Measurements from ENCODE around the gene CA9. TPM values are rescaled to one million over a fixed set of nuclear protein-coding genes. Genes with fewer than 3 reads are reported as not detected.

The CA9 gene
- total RNA-seq, 1 donor from 2014 or later = not detected

- H3K79me2 ChIP-seq (ENCODE audit: insufficient read depth, low read length) = peaks cover 62% of the 10 kb centered on the region
- Mint-ChIP-seq H3K27me3 (ENCODE audit: low read depth, unreplicated experiment) (no peaks in the 10 kb centered on the region), H3K4me3 (ENCODE audit: unreplicated experiment) (peak overlapping the region; percentile 94), H3K9me3 (ENCODE audit: unreplicated experiment) (no peaks in the 10 kb centered on the region), H3K27ac (ENCODE audit: unreplicated experiment) (no peak overlapping the region), H3K36me3 (ENCODE audit: low read depth, unreplicated experiment) (peaks cover 40% of the 10 kb centered on the region), H3K4me1 (ENCODE audit: low read depth, unreplicated experiment) (peaks cover 63% of the 10 kb centered on the region)
- no peak for TF ChIP-seq EZH2 (IDR thresholded peaks at IDR 0.05; ENCODE audit: insufficient read depth, low read length)
- no peak for TF ChIP-seq CTCF (IDR thresholded peaks at IDR 0.05; ENCODE audit: insufficient read depth, low read depth, low read length)
- peaks cover 58% of the 10 kb centered on the region for H3K36me3 ChIP-seq (ENCODE audit: insufficient read depth, low read length)
- H3K4me2 ChIP-seq (ENCODE audit: low read length) = peak overlapping the region; percentile 100
- no peaks in the 10 kb centered on the region for H3K27me3 ChIP-seq (ENCODE audit: insufficient read depth, low read length)
- H3K4me1 ChIP-seq (ENCODE audit: insufficient read depth, low read length) = peaks cover 65% of the 10 kb centered on the region
- H3K27ac ChIP-seq (ENCODE audit: low read depth, low read length) = no peak overlapping the region
- H3K9ac ChIP-seq (ENCODE audit: low read length) = peak overlapping the region; percentile 35
- FAIRE-seq = no peak
- H4K20me1 ChIP-seq (ENCODE audit: insufficient read depth, low read length) = peaks cover 96% of the 10 kb centered on the region
- no peaks in the 10 kb centered on the region for H3K9me3 ChIP-seq (ENCODE audit: insufficient read depth, low read depth, low read length)
- no peak overlapping the region for H2AFZ ChIP-seq (ENCODE audit: low read depth, low read length)
- H3K4me3 ChIP-seq (ENCODE audit: insufficient read depth, low read depth, low read length) = no peak overlapping the region
- no peak for DNase-seq (ENCODE audit: low read depth)
Measured at GRCh38 chr9:35684921-35685320, 11.2 kb downstream of the CA9 start.

- Histone ChIP-seq H3K36me3 (ENCODE audit: insufficient read depth, low read length) (peaks cover 58% of the 10 kb centered on the region), H3K4me3 (ENCODE audit: insufficient read depth, low read depth, low read length) (peak overlapping the region; percentile 9), H3K27ac (ENCODE audit: low read depth, low read length) (no peak overlapping the region), H3K4me1 (ENCODE audit: insufficient read depth, low read length) (peaks cover 65% of the 10 kb centered on the region), H3K79me2 (ENCODE audit: insufficient read depth, low read length) (peaks cover 67% of the 10 kb centered on the region), H3K4me2 (ENCODE audit: low read length) (peak overlapping the region; percentile 100), H3K27me3 (ENCODE audit: insufficient read depth, low read length) (no peaks in the 10 kb centered on the region), H3K9ac (ENCODE audit: low read length) (peak overlapping the region; percentile 35), H3K9me3 (ENCODE audit: insufficient read depth, low read depth, low read length) (no peaks in the 10 kb centered on the region), H4K20me1 (ENCODE audit: insufficient read depth, low read length) (peaks cover 91% of the 10 kb centered on the region), H2AFZ (ENCODE audit: low read depth, low read length) (no peak overlapping the region)
- peaks cover 40% of the 10 kb centered on the region for H3K36me3 Mint-ChIP-seq (ENCODE audit: low read depth, unreplicated experiment)
- no peaks in the 10 kb centered on the region for H3K27me3 Mint-ChIP-seq (ENCODE audit: low read depth, unreplicated experiment)
- DNase-seq (ENCODE audit: low read depth) (no peak), FAIRE-seq (no peak)
- peak overlapping the region; percentile 94 for H3K4me3 Mint-ChIP-seq (ENCODE audit: unreplicated experiment)
- no peaks in the 10 kb centered on the region for H3K9me3 Mint-ChIP-seq (ENCODE audit: unreplicated experiment)
- TF ChIP-seq EZH2 (IDR thresholded peaks at IDR 0.05; ENCODE audit: insufficient read depth, low read length) (no peak), CTCF (IDR thresholded peaks at IDR 0.05; ENCODE audit: insufficient read depth, low read depth, low read length) (no peak)
- no peak overlapping the region for H3K27ac Mint-ChIP-seq (ENCODE audit: unreplicated experiment)
- H3K4me1 Mint-ChIP-seq (ENCODE audit: low read depth, unreplicated experiment) = peaks cover 63% of the 10 kb centered on the region
Measured at GRCh38 chr9:35685506-35685905, 11.8 kb downstream of the CA9 start.

All from astrocyte (in vitro differentiated cells and primary cell).